Measurements from ENCODE around the gene DHX57. TPM values are rescaled to one million over a fixed set of nuclear protein-coding genes. Genes with fewer than 3 reads are reported as not detected.

Gene DHX57
- total RNA-seq, 1 donor from 2014 or later: 18.6 TPM

GRCh38 chr2:38835990-38836389 lies 39.7 kb downstream of the DHX57 start:
- no peak for FAIRE-seq
- Histone ChIP-seq H3K27ac (ENCODE audit: low read depth, low read length) (no peak overlapping the region), H3K4me2 (ENCODE audit: low read length) (no peak overlapping the region), H3K9ac (ENCODE audit: low read length) (no peak overlapping the region), H3K4me1 (ENCODE audit: insufficient read depth, low read length) (no peaks in the 10 kb centered on the region), H3K27me3 (ENCODE audit: insufficient read depth, low read length) (no peaks in the 10 kb centered on the region), H4K20me1 (ENCODE audit: insufficient read depth, low read length) (no peaks in the 10 kb centered on the region), H3K9me3 (ENCODE audit: insufficient read depth, low read depth, low read length) (no peaks in the 10 kb centered on the region), H3K4me3 (ENCODE audit: insufficient read depth, low read depth, low read length) (no peak overlapping the region), H3K79me2 (ENCODE audit: insufficient read depth, low read length) (no peaks in the 10 kb centered on the region), H3K36me3 (ENCODE audit: insufficient read depth, low read length) (peaks cover 18% of the 10 kb centered on the region), H2AFZ (ENCODE audit: low read depth, low read length) (no peak overlapping the region)
- no peak for DNase-seq (ENCODE audit: low read depth)
- no peak overlapping the region for H3K4me3 Mint-ChIP-seq (ENCODE audit: unreplicated experiment)
- H3K27ac Mint-ChIP-seq (ENCODE audit: unreplicated experiment): no peak overlapping the region
- H3K9me3 Mint-ChIP-seq (ENCODE audit: unreplicated experiment): no peaks in the 10 kb centered on the region
- H3K36me3 Mint-ChIP-seq (ENCODE audit: low read depth, unreplicated experiment): peaks cover 5% of the 10 kb centered on the region
- no peak for TF ChIP-seq CTCF (IDR thresholded peaks at IDR 0.05; ENCODE audit: insufficient read depth, low read depth, low read length)
- no peak for TF ChIP-seq EZH2 (IDR thresholded peaks at IDR 0.05; ENCODE audit: insufficient read depth, low read length)
- H3K27me3 Mint-ChIP-seq (ENCODE audit: low read depth, unreplicated experiment): no peaks in the 10 kb centered on the region
- no peaks in the 10 kb centered on the region for H3K4me1 Mint-ChIP-seq (ENCODE audit: low read depth, unreplicated experiment)

GRCh38 chr2:38835015-38835601 lies 40.6 kb downstream of the DHX57 start:
- Histone ChIP-seq H3K27me3 (ENCODE audit: insufficient read depth, low read length) (no peaks in the 10 kb centered on the region), H2AFZ (ENCODE audit: low read depth, low read length) (no peak overlapping the region), H3K9ac (ENCODE audit: low read length) (no peak overlapping the region), H3K4me1 (ENCODE audit: insufficient read depth, low read length) (no peaks in the 10 kb centered on the region), H3K9me3 (ENCODE audit: insufficient read depth, low read depth, low read length) (no peaks in the 10 kb centered on the region), H3K79me2 (ENCODE audit: insufficient read depth, low read length) (no peaks in the 10 kb centered on the region), H3K36me3 (ENCODE audit: insufficient read depth, low read length) (peaks cover 17% of the 10 kb centered on the region), H3K27ac (ENCODE audit: low read depth, low read length) (no peak overlapping the region), H3K4me3 (ENCODE audit: insufficient read depth, low read depth, low read length) (no peak overlapping the region), H4K20me1 (ENCODE audit: insufficient read depth, low read length) (no peaks in the 10 kb centered on the region), H3K4me2 (ENCODE audit: low read length) (no peak overlapping the region)
- Mint-ChIP-seq H3K4me1 (ENCODE audit: low read depth, unreplicated experiment) (no peaks in the 10 kb centered on the region), H3K4me3 (ENCODE audit: unreplicated experiment) (no peak overlapping the region), H3K27ac (ENCODE audit: unreplicated experiment) (no peak overlapping the region), H3K9me3 (ENCODE audit: unreplicated experiment) (no peaks in the 10 kb centered on the region), H3K36me3 (ENCODE audit: low read depth, unreplicated experiment) (peaks cover 2% of the 10 kb centered on the region), H3K27me3 (ENCODE audit: low read depth, unreplicated experiment) (no peaks in the 10 kb centered on the region)
- FAIRE-seq (no peak), DNase-seq (ENCODE audit: low read depth) (no peak)
- TF ChIP-seq EZH2 (IDR thresholded peaks at IDR 0.05; ENCODE audit: insufficient read depth, low read length) (no peak), CTCF (IDR thresholded peaks at IDR 0.05; ENCODE audit: insufficient read depth, low read depth, low read length) (peak; percentile 30)

- Histone ChIP-seq H3K79me2 (ENCODE audit: insufficient read depth, low read length) (no peaks in the 10 kb centered on the region), H3K9ac (ENCODE audit: low read length) (no peak overlapping the region), H3K9me3 (ENCODE audit: insufficient read depth, low read depth, low read length) (no peaks in the 10 kb centered on the region), H3K36me3 (ENCODE audit: insufficient read depth, low read length) (peaks cover 21% of the 10 kb centered on the region), H3K4me3 (ENCODE audit: insufficient read depth, low read depth, low read length) (no peak overlapping the region), H3K4me1 (ENCODE audit: insufficient read depth, low read length) (peaks cover 8% of the 10 kb centered on the region), H3K27ac (ENCODE audit: low read depth, low read length) (no peak overlapping the region), H3K27me3 (ENCODE audit: insufficient read depth, low read length) (no peaks in the 10 kb centered on the region), H2AFZ (ENCODE audit: low read depth, low read length) (no peak overlapping the region), H3K4me2 (ENCODE audit: low read length) (no peak overlapping the region), H4K20me1 (ENCODE audit: insufficient read depth, low read length) (no peaks in the 10 kb centered on the region)
- DNase-seq (ENCODE audit: low read depth): peak; percentile 4
- no peak for FAIRE-seq
- no peak for TF ChIP-seq EZH2 (IDR thresholded peaks at IDR 0.05; ENCODE audit: insufficient read depth, low read length)
- no peak for TF ChIP-seq CTCF (IDR thresholded peaks at IDR 0.05; ENCODE audit: insufficient read depth, low read depth, low read length)
- Mint-ChIP-seq H3K4me1 (ENCODE audit: low read depth, unreplicated experiment) (peaks cover 3% of the 10 kb centered on the region), H3K36me3 (ENCODE audit: low read depth, unreplicated experiment) (peaks cover 5% of the 10 kb centered on the region), H3K27me3 (ENCODE audit: low read depth, unreplicated experiment) (no peaks in the 10 kb centered on the region), H3K27ac (ENCODE audit: unreplicated experiment) (no peak overlapping the region), H3K9me3 (ENCODE audit: unreplicated experiment) (no peaks in the 10 kb centered on the region), H3K4me3 (ENCODE audit: unreplicated experiment) (no peak overlapping the region)
Measured at GRCh38 chr2:38830526-38831159, 45.1 kb downstream of the DHX57 start.

All from astrocyte (in vitro differentiated cells and primary cell).